Heart left ventricle (tissue), 13 donors: ENCODE results near the gene CD68.

Source experiments
- POLR2A ChIP-seq, 2 donors: fragments of 450-650 bp; IDR thresholded peaks; one replicate each; pipeline ENCODE4 v1.6.1; 2017; ENCODE audit warnings: antibody characterized with exemption in 2 of 2, mild to moderate bottlenecking in 2 of 2, moderate library complexity in 2 of 2
- TF ChIP-seq, protein P1 (sequence below), 12 donors: fragments of 200-600 bp; sonication (generic) in 4 of 12; IDR thresholded peaks; one replicate each; pipeline versions ENCODE4 v1.5.0 to v1.8.0; 2018 to 2022; ENCODE audit warnings: antibody characterized with exemption in 12 of 12, mild to moderate bottlenecking in 5 of 12
- donor health status: ischemic (EF 13 %, LVEDD 7.1; RV severe dilation, severe dysfunction).
- donor health status: DM: no; HTN: yes; CAD: no.
- donor health status: DM: no; HTN: no; CAD: no.
- donor health status: ischemic (EF 25% LVEDD 6.9; RV normal size, moderate dysfunction).
- donor health status: ischemic (EF 25% LVEDD 5.7; RV mildly dilated, moderate dysfunction).
- donor health status: ischemic (EF 35%, LVEDD 5.7; RV mildly dilated, moderate dysfunction).
- donor health status: nonischemic (EF 11% LVEDD 7.7; RV severe dilation, severe dysfunction).
- donor health status: DM: yes; HTN: yes; CAD: no.
- donor health status: PGD.
- donor health status: ischemic (EF 29% LVEDD 5.4; RV normal size, mild dysfunction).
- donor health status: nonischemic (EF 23%, LVEDD 6.1; RV moderate dilation, normal function).

DNA sequence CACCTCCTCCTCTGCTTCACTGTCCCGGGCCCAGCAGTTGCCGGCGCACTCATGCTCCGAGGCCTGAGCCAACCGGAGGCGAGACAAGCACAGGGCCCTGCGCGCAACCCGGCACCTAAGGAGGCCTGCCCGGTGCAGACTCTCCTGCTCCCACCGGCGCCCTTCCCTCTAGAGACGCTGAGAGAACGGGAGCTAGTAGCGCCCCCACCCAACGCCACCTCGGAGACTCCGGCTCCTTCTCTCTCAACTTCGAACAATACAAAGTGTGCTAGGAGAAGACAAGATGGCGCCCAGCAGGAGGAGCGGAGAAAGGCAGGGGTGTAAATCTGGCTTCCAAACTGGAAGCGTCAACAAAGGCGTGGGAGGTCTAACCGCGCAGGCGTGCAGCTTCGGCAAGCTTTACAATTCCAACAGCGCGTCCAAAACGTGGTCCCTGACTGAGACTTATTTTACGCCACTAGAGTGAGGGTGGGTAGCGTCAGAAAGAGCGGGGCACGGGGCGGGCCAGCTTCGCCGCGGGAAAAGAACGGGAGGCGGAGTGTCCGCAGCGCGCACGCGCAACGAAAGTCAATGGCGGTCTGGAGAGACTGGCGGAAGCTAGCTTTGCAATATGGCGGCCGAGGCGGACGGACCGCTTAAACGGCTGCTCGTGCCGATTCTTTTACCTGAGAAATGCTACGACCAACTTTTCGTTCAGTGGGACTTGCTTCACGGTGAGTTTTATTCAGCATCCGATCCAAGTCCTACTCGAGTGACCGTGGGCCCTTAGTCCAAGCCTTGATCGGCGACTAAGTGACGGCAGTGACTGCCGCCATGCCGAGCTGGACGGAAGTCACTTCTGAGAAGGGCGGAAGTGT lies 4.0 kb downstream of the CD68 start, which contains the start of gene MPDU1:
- TF ChIP-seq, protein P1, sequence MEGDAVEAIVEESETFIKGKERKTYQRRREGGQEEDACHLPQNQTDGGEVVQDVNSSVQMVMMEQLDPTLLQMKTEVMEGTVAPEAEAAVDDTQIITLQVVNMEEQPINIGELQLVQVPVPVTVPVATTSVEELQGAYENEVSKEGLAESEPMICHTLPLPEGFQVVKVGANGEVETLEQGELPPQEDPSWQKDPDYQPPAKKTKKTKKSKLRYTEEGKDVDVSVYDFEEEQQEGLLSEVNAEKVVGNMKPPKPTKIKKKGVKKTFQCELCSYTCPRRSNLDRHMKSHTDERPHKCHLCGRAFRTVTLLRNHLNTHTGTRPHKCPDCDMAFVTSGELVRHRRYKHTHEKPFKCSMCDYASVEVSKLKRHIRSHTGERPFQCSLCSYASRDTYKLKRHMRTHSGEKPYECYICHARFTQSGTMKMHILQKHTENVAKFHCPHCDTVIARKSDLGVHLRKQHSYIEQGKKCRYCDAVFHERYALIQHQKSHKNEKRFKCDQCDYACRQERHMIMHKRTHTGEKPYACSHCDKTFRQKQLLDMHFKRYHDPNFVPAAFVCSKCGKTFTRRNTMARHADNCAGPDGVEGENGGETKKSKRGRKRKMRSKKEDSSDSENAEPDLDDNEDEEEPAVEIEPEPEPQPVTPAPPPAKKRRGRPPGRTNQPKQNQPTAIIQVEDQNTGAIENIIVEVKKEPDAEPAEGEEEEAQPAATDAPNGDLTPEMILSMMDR (IDR thresholded peaks at IDR 0.05): peak in 2 of 12 donors; percentile 3 to 18
- TF ChIP-seq POLR2A (IDR thresholded peaks at IDR 0.05): peak in 1 of 2 donors; percentile 32
